ENCODE results near the gene NSD2.

Gene NSD2

DNA sequence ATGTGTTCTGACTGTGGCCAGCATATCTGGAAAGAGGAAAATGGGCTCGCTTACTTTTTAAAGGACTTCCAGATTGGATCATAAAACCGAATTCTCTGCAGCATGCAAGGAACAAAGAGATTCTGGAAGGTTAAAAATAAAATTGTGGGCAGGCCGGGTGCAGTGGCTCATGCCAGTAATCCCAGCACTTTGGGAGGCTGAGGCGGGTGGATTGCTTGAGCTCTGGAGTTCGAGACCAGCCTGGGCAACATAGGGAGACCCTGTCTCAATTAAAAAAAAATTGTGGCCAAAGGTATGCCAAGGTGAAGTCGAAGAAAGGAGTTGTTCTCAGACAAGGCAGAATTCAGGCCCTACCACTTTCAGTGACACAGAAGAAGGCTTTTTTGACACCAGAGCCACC is 99.7 kb downstream of the NSD2 start:
- DNase-seq (ENCODE audit: low read depth, low spot score): no peak

DNA sequence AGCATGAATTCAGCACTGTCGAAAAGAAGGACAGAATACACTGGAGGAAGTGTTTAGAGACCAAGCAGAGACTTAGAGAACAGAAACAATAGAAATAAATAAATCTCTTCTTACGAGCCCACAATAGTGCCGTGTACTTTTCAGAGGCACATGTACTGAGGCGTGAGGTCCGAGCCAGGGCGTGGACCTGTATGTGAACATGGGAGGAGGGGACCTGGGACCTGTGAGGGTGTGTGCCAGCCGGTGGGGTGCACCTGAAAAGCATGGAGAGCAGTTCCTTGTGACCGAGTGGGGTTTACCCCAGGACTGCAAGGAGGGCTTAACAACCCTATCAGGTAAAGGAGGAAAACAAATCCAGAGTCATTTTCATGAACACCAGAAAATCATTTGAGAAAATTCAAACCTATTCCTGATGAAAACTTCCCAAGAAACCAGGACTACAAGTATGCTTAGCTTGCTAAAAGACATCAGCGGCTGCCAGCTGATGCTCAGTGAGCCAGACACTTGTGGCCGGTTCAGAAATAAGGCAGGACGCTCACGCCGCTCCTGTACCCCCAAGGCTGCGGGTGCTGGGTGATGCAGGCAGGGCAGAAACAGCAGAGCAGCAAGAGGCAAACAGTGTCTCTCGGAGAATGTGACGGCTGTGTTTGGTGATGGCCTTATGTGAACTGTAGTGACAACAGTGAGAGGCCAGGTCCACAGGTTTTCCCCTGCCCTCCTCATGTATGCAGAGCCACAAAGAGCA is 100.4 kb downstream of the NSD2 start:
- DNase-seq (ENCODE audit: low read depth, low spot score): no peak

DNA sequence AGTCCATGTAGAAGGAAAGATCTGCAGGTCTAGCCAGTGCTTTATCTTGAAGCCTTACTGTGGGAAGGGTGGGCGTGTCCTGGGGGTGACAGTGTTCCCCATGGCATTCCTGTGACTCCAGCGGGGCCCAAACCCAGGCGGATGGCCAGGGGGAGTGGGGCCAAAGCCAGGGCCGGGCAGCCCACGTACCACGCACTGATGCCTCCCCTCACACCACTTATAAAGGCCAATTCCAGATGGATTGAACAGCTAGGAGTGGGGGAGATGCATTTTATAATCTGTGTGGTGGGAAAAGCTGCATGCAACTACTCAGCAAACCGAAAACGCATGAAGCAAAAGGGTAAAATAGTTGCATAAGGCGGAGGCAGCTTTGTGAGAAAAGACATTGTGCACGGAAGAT is 101.2 kb downstream of the NSD2 start:
- DNase-seq (ENCODE audit: low read depth, low spot score): no peak

DNA sequence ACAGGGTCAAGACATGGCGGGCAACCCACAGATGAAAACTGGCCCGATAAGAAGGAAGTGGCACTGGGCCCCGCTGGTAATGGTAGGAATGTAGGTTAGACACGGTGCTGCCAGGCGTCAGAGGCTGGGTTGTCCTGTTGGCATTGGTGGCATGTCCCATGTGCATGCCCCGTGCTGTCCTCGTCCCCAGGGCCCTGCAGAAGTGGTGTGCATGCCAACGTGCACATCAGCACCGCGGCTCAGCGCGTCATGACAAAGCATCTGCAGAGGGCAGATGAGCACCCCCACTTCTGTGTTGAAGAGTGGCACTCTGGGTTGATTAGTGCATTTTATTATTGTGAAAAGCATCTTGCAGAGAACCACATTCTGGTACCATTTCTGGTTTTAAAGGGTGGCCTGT is 102.0 kb downstream of the NSD2 start:
- DNase-seq (ENCODE audit: low read depth, low spot score): no peak

DNA sequence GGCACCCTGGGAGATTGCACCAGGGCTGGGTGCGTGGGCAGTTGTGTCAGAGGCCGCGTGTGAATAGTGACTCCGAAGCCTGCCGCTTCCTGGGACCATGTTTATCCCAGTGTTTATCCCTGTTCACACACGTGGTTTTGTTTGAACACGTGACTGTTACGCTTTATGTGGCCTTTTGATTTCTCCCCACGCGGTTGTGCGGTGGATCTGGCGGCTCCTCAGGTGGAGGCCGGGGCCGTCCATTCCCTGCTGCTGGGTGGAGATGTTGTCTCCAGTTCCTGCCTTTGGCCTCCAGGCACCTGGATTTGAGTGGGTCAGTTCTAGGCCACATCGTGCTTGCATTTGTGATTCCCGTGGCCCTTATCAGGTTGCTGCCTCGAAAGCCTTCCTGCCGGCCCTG is 102.5 kb downstream of the NSD2 start:
- no peak for DNase-seq (ENCODE audit: low read depth, low spot score)

DNA sequence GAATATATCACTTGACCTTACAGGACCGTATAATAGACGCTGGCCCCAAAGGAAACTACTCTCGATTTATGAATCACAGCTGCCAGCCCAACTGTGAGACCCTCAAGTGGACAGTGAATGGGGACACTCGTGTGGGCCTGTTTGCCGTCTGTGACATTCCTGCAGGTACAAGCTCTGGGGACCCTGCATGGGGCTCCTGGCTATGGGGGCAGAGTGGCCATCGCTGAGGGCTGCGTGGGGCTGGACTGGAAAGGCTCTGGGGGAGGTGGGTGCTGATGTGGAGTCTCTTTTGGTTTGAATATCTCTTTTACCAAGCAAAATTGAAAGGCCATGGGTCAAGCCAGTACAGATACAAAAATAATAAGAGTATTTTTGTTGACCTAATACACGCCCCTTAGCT is 103.6 kb downstream of the NSD2 start:
- DNase-seq (ENCODE audit: low read depth, low spot score): no peak

DNA sequence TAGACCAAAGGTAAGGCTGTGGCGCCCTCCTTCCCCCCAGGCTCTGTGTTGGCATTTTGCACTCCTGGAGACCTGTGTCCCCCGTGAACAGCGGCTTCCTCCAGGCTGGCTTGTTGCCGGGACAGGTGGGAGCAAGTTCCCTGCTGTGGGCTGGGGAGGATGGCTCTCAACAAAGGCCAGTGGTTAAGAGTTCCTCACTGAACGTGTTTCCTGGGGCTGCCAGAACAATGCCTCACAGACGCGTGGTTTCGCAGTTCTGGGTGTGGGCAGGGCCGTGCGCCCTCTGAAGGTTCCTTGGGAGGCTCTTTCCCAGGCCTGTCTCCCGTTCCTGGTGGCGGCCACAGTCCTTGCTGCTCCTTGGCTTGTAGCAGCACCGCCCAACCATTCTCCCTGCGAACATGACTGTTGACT is 104.2 kb downstream of the NSD2 start:
- DNase-seq (ENCODE audit: low read depth, low spot score): no peak

DNA sequence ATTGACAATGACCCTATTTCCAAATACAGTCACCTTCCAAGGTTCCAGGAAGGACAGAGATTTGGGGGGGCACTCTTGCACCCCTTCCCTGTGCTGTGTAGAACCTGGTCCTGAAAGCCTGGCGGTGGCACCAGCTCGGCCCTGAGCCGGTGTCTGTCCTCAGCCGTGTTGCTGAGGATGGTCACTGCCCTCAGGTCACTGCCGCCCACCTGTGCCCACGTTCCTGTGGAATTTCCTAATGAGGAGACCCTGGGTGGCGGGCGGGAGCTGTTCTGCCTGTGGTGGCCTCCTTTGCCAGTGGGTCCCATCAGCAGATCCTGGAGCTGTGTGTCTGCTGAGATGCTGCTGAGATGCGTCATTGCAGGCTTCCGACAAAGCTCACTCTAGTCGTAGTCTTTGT is 104.7 kb downstream of the NSD2 start:
- no peak for DNase-seq (ENCODE audit: low read depth, low spot score)

DNA sequence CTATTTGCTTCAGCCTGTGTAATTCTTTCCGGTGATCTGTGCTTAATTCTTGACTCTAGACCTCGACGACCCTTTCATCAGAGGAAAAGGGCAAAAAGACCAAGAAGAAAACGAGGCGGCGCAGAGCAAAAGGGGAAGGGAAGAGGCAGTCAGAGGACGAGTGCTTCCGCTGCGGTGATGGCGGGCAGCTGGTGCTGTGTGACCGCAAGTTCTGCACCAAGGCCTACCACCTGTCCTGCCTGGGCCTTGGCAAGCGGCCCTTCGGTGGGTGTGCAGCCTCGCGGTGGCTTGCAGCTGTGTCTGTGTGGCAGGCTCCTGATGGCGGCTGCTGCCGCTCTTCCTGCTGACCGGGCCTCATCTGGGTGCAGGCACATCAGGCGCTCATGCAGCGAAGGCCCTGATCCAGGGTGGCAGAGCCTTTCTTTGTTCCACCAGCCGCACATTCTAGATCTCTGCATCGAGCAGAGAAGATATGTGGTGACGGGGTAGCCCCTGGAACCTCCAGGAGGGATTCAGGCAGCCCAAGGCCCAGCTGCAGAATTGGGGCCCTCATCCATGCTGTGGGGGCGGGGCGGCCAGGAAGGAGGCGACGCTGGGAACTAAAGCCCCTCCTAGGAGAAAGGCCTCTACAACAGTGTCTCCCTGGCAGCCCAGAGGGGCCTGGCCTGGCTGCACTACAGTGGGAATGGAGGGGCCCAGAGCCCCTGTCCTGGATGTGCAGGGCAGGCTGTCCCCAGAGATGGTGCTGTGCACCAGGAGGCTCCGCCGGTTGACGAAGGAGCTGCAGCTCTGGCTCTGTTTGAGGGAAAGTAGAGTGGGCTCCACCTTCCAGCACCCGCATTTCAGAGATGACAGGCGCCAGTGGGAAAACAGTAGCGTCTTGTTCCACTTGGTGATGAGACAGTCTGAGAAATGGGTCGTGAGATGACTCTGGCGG is 105.5 kb downstream of the NSD2 start:
- no peak for DNase-seq (ENCODE audit: low read depth, low spot score)

DNA sequence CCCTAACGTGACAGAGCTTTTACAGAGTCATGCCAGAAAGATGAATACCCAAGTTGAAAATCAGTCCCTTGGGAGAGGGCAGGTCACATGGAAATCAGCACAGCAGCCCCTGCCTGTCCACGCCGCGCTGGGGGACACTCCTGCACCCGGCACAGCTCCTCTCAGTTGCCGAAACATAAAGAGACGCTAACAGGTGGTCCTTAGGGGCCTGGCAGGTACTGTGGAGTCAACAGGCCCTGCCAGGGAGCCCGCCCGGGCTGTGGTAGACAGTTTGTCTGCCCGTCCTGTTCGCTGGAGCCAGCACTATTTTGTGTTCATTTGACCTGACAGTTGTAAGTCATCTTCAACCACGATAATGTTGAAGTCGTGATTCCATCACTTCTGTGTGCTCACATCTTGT is 107.0 kb downstream of the NSD2 start:
- DNase-seq (ENCODE audit: low read depth, low spot score): no peak

DNA sequence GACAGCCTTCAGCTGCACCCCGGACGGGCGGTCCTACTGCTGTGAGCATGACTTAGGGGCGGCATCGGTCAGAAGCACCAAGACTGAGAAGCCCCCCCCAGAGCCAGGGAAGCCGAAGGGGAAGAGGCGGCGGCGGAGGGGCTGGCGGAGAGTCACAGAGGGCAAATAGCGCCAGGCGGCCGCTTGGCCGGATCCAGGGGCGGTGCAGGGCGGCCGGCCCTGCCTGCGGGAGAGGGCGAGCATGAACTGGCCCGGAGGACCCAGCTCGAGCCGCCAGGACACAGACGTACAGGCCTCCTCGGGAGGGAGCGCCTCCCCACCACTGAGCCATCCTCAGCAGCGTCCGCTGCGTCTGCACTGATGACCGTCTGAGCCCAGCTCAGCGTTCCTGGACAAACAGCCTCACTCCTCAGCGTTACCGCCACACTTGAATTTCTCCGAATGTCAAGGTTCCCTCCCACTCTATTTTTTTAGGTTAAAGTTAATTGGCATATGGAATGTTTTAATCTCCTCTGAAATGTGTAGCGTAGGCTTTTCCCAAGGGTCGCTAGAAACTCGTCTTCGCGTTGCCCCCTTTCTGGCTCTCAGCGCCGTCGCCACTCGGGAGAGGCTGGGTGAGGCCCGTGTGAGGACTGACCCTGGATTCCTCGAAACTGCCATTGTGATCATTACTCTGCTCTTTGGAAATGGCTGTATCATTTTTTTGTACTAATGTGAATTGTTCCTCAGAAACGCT is 107.7 kb downstream of the NSD2 start:
- DNase-seq (ENCODE audit: low read depth, low spot score): no peak

DNA sequence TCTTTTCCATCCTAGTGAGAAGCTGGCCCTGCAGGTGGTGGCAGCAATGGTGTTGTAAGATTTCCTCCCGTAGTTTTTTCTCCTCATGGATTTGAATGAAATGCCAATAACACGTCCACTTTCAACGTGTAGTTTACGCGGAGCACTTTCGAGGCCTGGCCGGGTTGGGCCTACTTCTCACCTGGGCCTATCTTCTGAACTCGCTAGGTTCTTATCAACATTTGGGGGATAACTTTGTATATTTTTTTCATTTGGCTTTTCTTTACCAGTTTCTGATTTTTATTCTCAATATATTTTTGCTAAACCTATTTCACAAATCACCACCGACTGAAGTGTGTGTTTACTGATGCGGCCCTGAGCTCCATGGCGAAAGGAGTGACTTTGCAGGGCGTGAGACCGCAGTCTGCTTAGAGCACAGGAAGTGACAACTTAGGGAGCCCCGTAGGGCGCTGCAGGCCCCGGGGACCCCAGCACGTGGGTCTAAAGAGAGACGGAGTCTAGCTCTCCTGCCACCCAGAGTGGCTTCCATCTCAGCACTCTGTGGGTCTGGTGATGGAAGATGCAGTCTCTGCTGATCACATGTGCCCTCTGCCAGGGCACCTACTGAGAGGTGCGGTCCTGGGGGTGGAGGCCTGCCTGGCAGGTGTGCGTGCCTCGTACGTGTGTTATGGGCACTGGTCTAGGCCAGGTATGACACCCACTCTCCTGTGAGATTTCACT is 108.4 kb downstream of the NSD2 start:
- no peak for DNase-seq (ENCODE audit: low read depth, low spot score)

DNA sequence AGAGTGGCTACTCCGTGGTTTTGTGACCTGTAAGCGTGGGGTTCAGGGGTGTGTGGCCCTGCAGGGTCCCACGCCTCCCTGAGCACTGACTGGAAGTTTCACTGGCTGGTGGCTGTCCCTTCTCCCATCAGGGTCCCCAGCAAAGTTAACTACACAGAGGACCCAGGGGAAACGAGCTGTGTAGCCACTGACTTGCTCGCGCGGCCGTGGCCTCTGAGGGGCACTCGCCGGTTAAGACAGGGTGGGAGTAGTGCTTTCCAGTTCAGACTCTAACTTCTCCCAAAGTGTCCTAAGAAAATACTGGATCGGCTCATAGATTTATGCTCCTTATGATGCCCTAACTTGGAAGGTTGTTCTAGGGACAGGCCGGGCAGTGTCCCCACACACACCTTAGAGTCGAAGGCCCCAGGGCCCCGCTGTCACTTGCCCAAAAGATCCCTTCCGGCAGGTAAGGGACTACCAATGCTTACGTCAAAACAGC is 109.4 kb downstream of the NSD2 start:
- no peak for DNase-seq (ENCODE audit: low read depth, low spot score)

DNA sequence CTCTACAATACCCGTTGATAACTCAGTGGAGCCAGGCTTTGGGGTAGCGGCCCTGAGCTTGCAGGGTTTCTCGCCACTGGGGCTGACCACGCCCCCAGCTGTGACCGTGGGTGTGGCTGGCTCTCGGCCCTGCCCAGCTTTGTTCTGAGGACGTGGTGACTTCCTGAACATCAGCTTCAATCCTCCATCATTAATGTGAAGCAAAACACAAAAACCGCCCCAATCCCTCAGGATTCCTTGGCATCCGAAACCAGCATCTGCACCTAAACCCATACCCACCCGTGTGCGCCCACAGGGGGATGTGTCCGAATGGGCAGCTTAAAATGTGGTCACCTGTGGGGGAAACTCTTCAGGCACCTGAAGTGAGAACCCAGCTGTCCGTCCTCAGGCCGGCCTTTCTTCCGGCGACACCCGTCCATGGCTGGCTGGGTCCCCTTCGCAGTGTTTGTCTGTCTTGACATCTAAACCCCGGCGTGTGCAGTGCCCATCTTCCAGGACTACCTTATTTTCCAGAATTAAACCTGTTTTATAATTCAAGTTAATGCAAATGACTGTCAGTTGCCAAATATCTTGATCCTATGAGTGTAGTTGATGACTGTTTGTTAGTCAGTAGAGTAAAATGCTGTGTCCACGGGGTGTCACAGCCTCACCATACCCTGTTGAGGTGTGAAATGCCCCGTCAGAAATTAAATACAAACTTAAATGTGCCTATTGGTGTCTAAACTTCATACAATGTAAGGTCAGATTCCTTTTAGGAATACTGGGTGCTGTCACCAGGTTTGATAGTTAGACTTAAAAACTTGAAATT is 110.3 kb downstream of the NSD2 start:
- DNase-seq (ENCODE audit: low read depth, low spot score): no peak

DNA sequence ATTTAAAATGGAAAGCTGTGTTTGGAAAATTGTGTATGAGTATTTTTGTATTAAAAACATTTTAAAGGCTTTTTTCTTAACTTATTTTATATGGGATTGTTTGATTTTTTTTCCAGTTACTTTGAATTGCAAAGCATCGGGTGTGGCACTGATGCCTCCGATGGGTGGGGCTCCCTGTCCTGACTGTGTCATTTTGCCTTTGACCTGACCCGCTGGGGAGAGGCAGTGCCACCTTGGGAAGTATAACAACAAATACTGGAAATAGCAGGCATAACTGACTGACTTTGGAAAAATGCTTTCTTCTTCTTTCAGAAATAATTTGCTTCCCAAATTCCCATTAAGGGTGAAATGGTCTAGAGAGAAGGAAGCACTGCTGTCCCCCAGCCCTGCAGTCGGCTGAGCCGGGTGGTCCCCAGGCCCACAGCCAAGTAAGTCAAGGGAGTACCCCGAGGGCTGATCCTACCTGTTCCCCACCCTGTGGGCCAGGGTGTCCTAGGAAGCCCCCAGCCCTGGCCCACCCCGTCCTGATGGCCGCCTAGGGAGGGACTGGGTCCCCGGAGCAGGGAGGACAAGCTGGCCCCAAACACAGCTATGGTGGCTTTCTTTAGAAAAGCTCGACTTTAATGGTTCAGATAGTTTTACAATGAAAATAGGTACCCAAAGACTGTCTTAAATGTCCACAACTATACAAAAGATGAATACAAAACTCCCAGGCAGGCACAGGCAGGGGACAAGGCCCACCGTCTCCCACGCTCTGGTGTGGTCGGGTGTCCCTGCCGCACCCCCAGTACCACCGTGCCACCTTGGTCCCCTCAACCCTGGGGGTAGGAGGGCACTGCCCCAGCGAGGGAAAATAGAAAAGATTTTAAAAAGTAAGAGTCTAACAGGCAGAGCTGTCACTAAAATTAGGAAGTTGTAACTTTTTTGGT is 111.2 kb downstream of the NSD2 start:
- no peak for DNase-seq (ENCODE audit: low read depth, low spot score)

DNA sequence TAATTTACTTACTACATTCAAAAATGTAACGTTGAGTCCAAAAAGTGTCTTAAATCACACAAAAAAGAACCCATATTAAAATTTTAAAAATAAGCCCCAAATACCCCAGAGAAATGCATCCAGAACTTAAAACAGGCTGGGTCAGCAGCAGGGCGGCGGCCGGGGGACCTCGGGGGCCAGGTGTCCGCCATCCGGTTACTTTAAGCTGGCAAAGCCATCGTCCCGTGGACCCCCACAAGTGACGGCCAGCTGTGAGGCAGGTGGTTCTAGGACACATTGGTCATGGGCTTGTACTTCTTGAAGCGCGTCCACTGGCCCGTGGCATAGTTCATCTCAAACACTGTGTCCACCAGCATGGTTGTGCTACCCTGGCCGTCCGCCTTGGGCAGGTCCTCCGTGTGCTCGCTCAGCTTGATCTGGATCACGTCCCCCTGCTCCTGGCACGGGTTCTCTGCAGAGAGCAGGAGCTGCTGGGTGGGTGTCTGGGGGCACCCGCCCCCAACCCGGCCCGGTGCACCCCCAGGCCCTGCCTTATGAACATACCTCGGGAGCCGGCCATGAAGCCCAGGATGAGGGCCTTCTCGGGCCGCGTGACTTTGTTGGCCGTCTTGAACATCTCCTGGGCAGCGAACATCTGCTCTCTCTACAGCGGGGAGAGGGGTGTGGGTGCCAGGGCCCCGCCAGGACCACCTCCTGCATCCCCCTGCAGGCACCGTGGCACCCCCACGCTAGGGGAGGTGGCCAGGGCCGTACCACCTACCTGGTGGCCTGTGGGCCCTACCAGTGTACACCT is 112.1 kb downstream of the NSD2 start:
- no peak for DNase-seq (ENCODE audit: low read depth, low spot score)

DNA sequence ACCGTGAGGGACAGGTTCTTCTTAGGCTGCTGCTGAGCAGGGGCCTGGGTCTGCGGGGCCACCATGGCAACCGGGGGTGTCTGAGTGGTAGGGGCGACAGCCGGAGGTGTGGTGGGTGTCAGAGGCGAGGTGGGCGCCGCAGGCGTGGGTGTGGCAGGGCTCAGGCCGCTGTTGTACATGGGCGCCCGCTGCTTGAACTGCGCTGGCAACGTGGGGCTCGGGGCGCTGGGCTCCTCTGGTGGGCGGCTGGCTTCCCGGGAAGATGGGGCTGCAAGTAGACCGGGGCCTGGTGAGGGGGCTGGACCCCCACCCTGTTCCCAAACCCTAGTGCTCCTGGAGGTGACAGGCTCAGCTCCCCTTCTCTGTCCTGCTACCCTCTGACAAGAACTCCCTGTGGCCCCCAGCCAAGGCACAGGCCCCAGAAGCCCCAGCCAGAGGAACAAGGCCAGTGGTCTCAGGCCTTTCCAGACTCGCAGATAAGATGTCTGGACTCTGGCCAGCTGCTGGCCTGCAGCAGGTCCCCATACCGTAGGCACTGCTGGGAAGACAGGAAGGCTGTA is 112.7 kb downstream of the NSD2 start:
- DNase-seq (ENCODE audit: low read depth, low spot score): no peak

DNA sequence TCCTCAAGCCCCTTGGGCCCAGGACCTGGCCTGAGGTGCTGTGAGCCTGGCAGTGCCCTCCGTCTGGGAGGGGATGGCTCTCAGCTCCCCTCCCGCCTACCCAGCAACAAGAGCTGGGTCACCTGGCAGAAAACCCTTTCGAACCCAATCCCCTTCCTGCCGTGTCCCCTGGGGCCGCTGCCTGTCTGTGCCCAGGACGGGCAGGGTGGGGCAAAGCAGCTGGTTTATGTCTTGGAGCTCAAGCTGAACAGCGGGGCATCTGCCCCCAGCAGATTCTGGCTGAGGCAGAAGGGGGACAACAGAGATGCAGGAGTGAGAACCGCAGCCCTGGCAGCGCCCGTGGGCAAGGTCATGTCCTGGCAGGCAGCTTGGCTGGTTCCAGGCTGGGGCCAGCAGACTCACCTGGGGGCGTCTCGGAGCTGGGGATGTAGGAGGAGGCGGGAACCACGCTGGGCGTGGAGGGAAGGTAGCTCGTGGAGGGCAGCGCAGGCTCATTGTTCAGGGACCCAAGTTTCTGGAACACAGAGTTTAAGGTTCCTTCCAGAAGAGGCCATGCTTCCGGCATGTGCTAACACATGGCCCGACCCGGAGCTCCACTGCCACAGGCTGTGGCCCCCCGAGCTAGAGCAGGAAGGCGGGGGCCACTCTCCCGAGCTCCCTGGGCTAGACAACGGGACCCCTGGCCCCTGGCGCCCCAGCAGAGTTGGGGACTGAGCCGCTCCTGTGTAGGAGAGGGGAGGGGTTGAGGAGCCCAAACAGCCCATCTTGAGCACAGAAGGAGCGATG is 113.4 kb downstream of the NSD2 start:
- DNase-seq (ENCODE audit: low read depth, low spot score): no peak

Measured in brain pericyte (primary cell).